Caco-2 (cell line): ENCODE results near the gene RALGAPA2. TPM values are rescaled to one million over a fixed set of nuclear protein-coding genes. Genes with fewer than 3 reads are reported as not detected.
A peak's percentile ranks its signal among the peaks of the same experiment; 100 is the strongest.

Experiments
- BruUV-seq: library from RNA; stranded (reverse); fragments of 400-500 nt; replicated peaks from 2 replicates; lab custom pipeline; 2021; lab: Mats Ljungman, UMichigan
- CTCF ChIA-PET: fragments of 300-600 bp; sonication (Branson Sonifier 250); formaldehyde crosslinking; loops from one replicate; lab custom pipeline; 2022; ENCODE audit warnings: antibody characterized with exemption; lab: Charles Lee
- POLR2A ChIA-PET: fragments of 300-600 bp; sonication (Branson Sonifier 250); formaldehyde crosslinking; loops from one replicate; lab custom pipeline; 2022; ENCODE audit warnings: antibody characterized with exemption; lab: Charles Lee
- DNase-seq, 2 experiments: peaks; one replicate each; pipeline versions ENCODE4 v3.0.0 to v3.0.0-alpha.2; 2020 to 2022
- H3K27me3 ChIP-seq: replicated peaks from 2 replicates; pipeline ENCODE4 v1.6.0; 2011; ENCODE audit warnings: low read length; ENCODE audit not compliant: control insufficient read depth, insufficient read depth
- H3K36me3 ChIP-seq: 2 replicates; pipeline ENCODE4 v1.5.1; 2011; ENCODE audit warnings: low read length; ENCODE audit not compliant: control insufficient read depth, insufficient read depth
- H3K4me1 ChIP-seq: fragments of 250-450 bp; sonication (Bioruptor Pico); 2 replicates; pipeline ENCODE4 v1.5.1; 2020; ENCODE audit warnings: mild to moderate bottlenecking
- H3K4me3 ChIP-seq: 2 replicates; pipeline ENCODE4 v1.5.1; 2011; ENCODE audit warnings: low read depth, mild to moderate bottlenecking, control low read depth, low read length
- H3K9me3 ChIP-seq: fragments of 250-450 bp; sonication (Bioruptor Pico); 2 replicates; pipeline ENCODE4 v1.5.1; 2020; ENCODE audit warnings: mild to moderate bottlenecking, moderate library complexity
- H3K27ac Mint-ChIP-seq: one replicate; pipeline ENCODE4 v1.8.0; 2022; ENCODE audit warnings: mixed read lengths; ENCODE audit not compliant: unreplicated experiment
- H3K27me3 Mint-ChIP-seq: one replicate; pipeline ENCODE4 v1.8.0; 2022; ENCODE audit warnings: mixed read lengths; ENCODE audit not compliant: insufficient read depth, unreplicated experiment
- H3K36me3 Mint-ChIP-seq: one replicate; pipeline ENCODE4 v1.8.0; 2022; ENCODE audit warnings: mild to moderate bottlenecking, mixed read lengths; ENCODE audit not compliant: insufficient read depth, unreplicated experiment
- H3K4me1 Mint-ChIP-seq: one replicate; pipeline ENCODE4 v1.8.0; 2022; ENCODE audit warnings: low read depth, mixed read lengths; ENCODE audit not compliant: unreplicated experiment
- H3K4me3 Mint-ChIP-seq: one replicate; pipeline ENCODE4 v1.8.0; 2022; ENCODE audit warnings: mild to moderate bottlenecking, moderate library complexity, mixed read lengths; ENCODE audit not compliant: unreplicated experiment
- H3K9me3 Mint-ChIP-seq: one replicate; pipeline ENCODE4 v1.8.0; 2022; ENCODE audit warnings: mixed read lengths; ENCODE audit not compliant: unreplicated experiment
- CTCF ChIP-seq, 2 experiments: fragments of 200-600 bp in 1 of 2; IDR thresholded peaks; 1 replicate in 1 of 2; 2 replicates in 1 of 2; pipeline versions ENCODE4 v1.5.1 to v1.8.0; 2011 to 2022; ENCODE audit warnings: antibody characterized with exemption in 1 of 2, control low read depth in 1 of 2, inconsistent platforms in 1 of 2, low read depth in 1 of 2, low read length in 1 of 2, mild to moderate bottlenecking in 1 of 2, moderate library complexity in 1 of 2; ENCODE audit not compliant: insufficient read depth in 1 of 2, severe bottlenecking in 1 of 2, unreplicated experiment in 1 of 2
- intact Hi-C: fragments of 100-400 bp; cut with micrococcal nuclease; formaldehyde crosslinking; loops from one replicate; pipeline ENCODE4 v1.10.0; 2022; ENCODE audit not compliant: unreplicated experiment
- total RNA-seq: library from RNA; stranded (reverse); gene quantifications from 2 replicates; pipeline ENCODE4 v1.2.3, GENCODE V29; 2022

The RALGAPA2 gene
- total RNA-seq, 1 experiment from 2014 or later: 17.3 TPM

DNA sequence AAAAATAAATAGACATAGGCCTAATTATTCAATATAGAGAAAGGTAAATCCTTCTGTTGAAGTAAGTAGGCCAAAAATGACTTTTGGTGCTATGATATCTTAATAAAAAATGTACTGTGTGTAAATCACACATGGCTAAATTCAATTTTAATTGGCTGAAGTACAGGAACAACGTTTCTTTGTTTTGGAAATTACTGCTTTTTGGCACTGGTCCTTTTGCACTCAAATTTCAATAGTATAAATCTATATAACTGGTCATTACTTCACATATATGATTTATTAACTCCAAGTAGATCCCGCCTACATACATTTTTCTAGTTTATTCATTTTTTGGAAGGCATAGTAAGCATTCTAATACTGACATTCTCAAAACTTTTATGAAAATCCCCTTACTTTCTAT lies 114.5 kb downstream of the RALGAPA2 start:
- no peaks in the 10 kb centered on the region for H3K4me1 Mint-ChIP-seq
- H3K27me3 Mint-ChIP-seq: no peaks in the 10 kb centered on the region
- H3K27ac Mint-ChIP-seq: no peak overlapping the region
- Histone ChIP-seq H3K9me3 (no peaks in the 10 kb centered on the region), H3K4me1 (no peaks in the 10 kb centered on the region), H3K4me3 (no peak overlapping the region), H3K27me3 (no peaks in the 10 kb centered on the region), H3K36me3 (no peaks in the 10 kb centered on the region)
- no peak for DNase-seq
- intact Hi-C loops: no loop called here
- H3K36me3 Mint-ChIP-seq: no peaks in the 10 kb centered on the region
- ChIA-PET POLR2A (no interaction called here), CTCF (no interaction called here)
- BruUV-seq: no TSS peak
- no peak overlapping the region for H3K4me3 Mint-ChIP-seq
- TF ChIP-seq CTCF (IDR thresholded peaks at IDR 0.05; ENCODE audit: insufficient read depth in 1 of 2, low read depth in 1 of 2, low read length in 1 of 2, severe bottlenecking in 1 of 2, unreplicated experiment in 1 of 2): no peak
- H3K9me3 Mint-ChIP-seq: no peaks in the 10 kb centered on the region

DNA sequence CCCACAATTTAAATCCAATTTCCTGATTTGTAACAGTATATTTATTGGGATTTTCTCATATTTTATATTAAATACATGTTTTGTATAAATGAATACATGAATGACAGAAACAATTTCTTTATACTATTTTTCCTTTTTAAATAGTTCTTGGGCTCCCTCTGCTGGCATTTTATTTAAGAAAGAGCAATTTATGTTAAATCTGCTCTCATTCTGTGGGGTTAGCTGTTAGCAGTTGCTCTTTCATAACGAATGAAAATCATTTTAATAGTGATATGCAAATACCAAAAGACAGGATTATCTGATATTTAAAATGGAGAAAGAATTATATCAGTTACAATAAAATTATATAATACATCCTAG lies 118.3 kb downstream of the RALGAPA2 start:
- no TSS peak for BruUV-seq
- Histone ChIP-seq H3K36me3 (no peaks in the 10 kb centered on the region), H3K9me3 (no peaks in the 10 kb centered on the region), H3K27me3 (no peaks in the 10 kb centered on the region), H3K4me3 (no peak overlapping the region), H3K4me1 (no peaks in the 10 kb centered on the region)
- TF ChIP-seq CTCF (IDR thresholded peaks at IDR 0.05; ENCODE audit: insufficient read depth in 1 of 2, low read depth in 1 of 2, low read length in 1 of 2, severe bottlenecking in 1 of 2, unreplicated experiment in 1 of 2): no peak
- Mint-ChIP-seq H3K4me3 (no peak overlapping the region), H3K9me3 (no peaks in the 10 kb centered on the region), H3K4me1 (no peaks in the 10 kb centered on the region), H3K27me3 (no peaks in the 10 kb centered on the region), H3K27ac (no peak overlapping the region), H3K36me3 (no peaks in the 10 kb centered on the region)
- intact Hi-C loops: loop anchor here (5.0 kb wide), 1 partner anchor 232 kb away; no protein-coding TSS in a partner anchor
- no peak for DNase-seq
- ChIA-PET CTCF (interaction anchor here (0.5 to 1.5 kb wide), 11 partner anchors 15 to 1008 kb away, joined by 3 to 6 read pairs (median 3); partner anchors contain the start of genes CFAP61 and CRNKL1), POLR2A (no interaction called here)

DNA sequence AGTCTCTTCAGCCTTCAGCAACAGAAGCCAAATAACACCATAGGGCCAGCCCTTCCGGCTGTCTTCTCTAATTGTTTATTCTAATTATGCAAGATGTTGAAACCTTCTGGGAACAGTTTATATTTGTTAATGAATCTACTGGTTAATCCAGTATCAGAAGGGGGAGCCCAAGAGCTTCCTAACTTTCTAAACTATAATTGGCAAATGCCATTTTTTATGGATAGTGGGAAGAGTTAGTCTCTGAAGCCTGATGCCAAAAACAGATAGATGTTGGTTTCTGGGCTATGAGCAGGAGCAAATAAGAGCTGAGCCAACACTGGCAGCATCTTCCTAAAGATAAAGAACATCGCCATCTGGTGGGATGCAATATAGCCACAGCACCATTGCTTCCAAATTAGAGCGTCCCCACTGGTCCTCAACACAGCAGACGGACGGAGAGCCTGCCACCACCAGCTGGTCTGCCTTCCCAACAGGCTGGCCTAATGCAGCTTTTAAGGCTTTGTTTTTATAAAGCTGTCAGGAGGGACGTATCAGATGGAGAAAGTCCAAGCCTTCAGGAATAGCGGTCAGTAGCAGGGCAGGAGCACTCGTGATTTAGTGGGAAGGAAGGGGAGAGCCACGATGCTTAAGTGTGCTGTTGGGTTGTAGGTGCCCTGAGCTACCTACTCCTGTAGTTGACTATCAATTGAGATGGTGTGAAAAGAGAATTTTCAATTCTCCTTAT lies 118.8 kb downstream of the RALGAPA2 start:
- peak; percentile 58 to 66 for TF ChIP-seq CTCF (IDR thresholded peaks at IDR 0.05; ENCODE audit: insufficient read depth in 1 of 2, low read depth in 1 of 2, low read length in 1 of 2, severe bottlenecking in 1 of 2, unreplicated experiment in 1 of 2)
- DNase-seq: peak; percentile 53 to 61
- H3K27ac Mint-ChIP-seq: no peak overlapping the region
- no peaks in the 10 kb centered on the region for H3K36me3 Mint-ChIP-seq
- Histone ChIP-seq H3K36me3 (no peaks in the 10 kb centered on the region), H3K4me3 (no peak overlapping the region), H3K9me3 (no peaks in the 10 kb centered on the region), H3K27me3 (no peaks in the 10 kb centered on the region), H3K4me1 (no peaks in the 10 kb centered on the region)
- CTCF ChIA-PET: interaction anchor here (0.7 to 1.5 kb wide), 9 partner anchors 14 to 1008 kb away, joined by 3 to 6 read pairs (median 3); partner anchors contain the start of genes CFAP61 and CRNKL1
- no peaks in the 10 kb centered on the region for H3K27me3 Mint-ChIP-seq
- POLR2A ChIA-PET: no interaction called here
- H3K4me3 Mint-ChIP-seq: no peak overlapping the region
- BruUV-seq: no TSS peak
- intact Hi-C loops: loop anchor here (2.0 to 5.0 kb wide), 3 partner anchors 231 to 509 kb away; no protein-coding TSS in a partner anchor
- H3K4me1 Mint-ChIP-seq: no peaks in the 10 kb centered on the region
- no peaks in the 10 kb centered on the region for H3K9me3 Mint-ChIP-seq
